HG02840 (cell line): ENCODE measurements around the gene PODNL1.
"Not testable (repeated sequence)": the region's sequence is repeated elsewhere in the genome, so short reads cannot be mapped to it uniquely, and the experiment has no call there.

ENCODE experiments used
- ATAC-seq: cut with Tn5 transposase; IDR thresholded peaks from one replicate; pipeline ENCODE4 v1.9.1; 2021; ENCODE audit warnings: mild to moderate bottlenecking, moderate library complexity, moderate number of reproducible peaks; ENCODE audit not compliant: unreplicated experiment, low FRiP score

Gene PODNL1

GRCh38 chr19:13974073-13974472 lies 35.9 kb upstream of the PODNL1 start:
- ATAC-seq = no peak

GRCh38 chr19:13973479-13973878 lies 35.3 kb upstream of the PODNL1 start:
- not testable (repeated sequence) for ATAC-seq

- no peak for ATAC-seq
These were observed 34.3 kb upstream of the PODNL1 start for GRCh38 chr19:13972368-13973155.

GRCh38 chr19:13971868-13972267 lies 33.7 kb upstream of the PODNL1 start:
- ATAC-seq = not testable (repeated sequence)

GRCh38 chr19:13969897-13970296 lies 31.7 kb upstream of the PODNL1 start:
- ATAC-seq = no peak

GRCh38 chr19:13968999-13969398 lies 30.8 kb upstream of the PODNL1 start:
- no peak for ATAC-seq

- no peak for ATAC-seq
These were observed 30.2 kb upstream of the PODNL1 start for GRCh38 chr19:13968383-13968935.

GRCh38 chr19:13967206-13967605 lies 29.0 kb upstream of the PODNL1 start:
- ATAC-seq = not testable (repeated sequence)

GRCh38 chr19:13966684-13967128 lies 28.5 kb upstream of the PODNL1 start:
- ATAC-seq = no peak

- ATAC-seq = no peak
These were observed 27.9 kb upstream of the PODNL1 start for GRCh38 chr19:13965926-13966683.

DNA sequence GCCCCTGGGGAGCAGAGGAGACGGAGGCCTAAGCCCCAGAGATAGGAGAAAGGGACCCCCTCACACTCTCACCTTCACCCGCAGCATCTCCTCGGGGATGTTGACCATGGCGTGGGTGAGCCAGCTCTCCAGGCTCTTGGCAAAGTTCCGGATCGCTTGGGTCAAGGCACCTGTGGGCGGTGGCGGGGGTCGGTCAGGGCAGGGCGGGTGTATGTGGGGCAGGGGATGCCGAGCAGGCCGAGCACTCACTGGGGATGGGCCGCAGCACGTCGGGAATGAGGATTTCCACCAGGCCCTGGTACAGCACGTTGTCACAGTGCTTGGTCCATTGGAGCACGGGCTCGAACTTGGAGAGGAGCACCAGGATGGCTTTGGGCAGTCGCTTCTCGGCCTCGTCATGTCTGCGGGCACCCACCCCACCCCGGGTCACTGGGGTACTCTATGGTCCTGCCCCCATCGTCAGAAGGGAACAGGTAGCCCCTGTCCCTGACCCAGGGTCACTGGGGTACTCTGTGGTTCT lies 27.2 kb upstream of the PODNL1 start:
- no peak for ATAC-seq

DNA sequence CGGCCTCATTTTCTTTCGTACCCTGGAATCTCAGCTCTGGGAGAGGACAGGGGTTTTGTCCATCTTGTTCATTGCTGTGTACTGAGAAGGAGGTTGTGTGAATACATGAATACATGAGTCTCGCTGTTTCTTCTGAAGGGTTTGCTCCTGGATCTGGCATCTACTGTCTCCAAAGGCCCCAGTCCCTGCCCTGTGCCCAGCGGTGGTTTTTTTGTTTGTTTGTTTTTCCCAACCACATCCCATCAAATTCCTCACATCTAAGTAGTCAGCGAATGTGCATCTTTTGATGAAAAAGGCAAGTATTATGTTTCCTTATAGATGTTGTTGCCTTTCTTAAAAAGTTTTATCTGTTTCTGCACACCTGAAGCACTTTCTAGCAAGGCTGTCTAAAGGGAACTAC lies 26.6 kb upstream of the PODNL1 start:
- ATAC-seq = no peak

DNA sequence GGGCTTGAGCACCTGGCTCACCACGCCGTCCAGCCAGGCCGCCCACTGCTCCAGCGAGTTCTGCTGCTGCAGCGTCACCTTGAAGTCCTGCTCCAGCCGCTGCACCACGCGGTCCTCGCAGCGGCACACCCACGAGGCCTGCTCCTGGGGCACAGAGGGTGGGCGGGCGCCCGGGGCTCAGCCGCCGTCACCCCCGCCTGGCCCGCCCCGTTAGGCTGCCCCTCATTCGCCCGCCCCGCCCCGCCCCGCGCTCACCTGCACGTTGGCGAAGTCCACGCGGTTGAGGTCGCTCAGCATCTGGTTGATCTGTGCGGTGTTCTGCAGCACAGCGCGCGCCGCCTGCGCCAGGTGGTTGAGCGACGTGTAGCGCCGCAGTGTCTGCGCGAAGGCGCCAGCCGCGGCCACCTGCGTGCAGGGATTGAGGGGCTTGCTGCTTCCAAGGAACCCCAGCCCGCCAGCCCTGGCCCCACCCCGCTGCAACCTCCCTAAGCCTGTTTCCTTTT lies 25.4 kb upstream of the PODNL1 start:
- ATAC-seq = no peak

GRCh38 chr19:13962699-13963602 lies 24.7 kb upstream of the PODNL1 start:
- ATAC-seq = no peak

- no peak for ATAC-seq
These were observed 23.8 kb upstream of the PODNL1 start for GRCh38 chr19:13961826-13962698.

DNA sequence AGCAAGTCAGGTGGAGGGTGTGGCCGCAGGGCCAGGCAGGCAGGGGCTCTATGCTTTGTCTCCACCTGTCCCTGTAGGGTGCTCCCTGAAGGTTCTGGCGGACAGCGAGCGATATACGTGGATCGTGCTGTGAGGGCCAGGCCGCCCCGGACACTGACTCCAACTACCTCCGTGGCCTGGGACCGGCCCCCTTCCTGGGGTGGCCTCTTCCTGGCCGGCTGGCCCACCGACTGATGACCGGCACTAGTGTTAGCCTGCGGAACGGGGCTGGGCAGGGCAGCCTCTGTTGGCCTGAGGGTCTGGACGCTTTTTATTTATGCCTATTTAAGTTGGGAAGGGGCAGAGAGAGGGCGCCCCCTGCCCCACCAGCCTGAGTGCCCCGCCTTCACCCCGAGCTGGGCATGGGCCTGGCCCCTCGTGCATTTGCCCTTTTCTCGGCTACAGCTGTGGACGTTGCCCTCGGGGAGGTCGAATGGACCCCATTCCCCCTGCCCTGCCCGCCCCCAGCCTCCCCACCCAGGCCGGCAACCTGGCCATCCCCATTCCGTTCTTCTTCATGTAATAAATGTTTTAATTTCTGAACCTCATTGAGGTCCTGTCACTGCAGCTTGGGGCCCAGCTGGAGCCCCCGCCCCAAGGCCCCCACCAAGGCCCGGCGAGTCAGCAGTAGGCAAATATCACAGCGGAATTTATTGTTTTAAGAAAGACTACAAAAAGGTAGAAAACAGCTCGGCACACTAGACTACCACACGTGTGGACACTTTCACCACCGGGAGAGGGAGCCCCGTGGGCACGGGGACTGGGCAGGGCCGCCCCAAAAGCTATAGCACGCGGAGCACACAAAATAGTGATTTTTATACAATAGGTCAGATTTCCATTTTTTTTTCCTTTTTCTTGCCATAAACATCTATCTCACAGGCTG lies 22.9 kb upstream of the PODNL1 start:
- no peak for ATAC-seq

GRCh38 chr19:13959962-13960862 lies 22.0 kb upstream of the PODNL1 start:
- ATAC-seq = no peak
